IMR-90 (cell line): Measurements from ENCODE around the gene RLF. TPM values are rescaled to one million over a fixed set of nuclear protein-coding genes. Genes with fewer than 3 reads are reported as not detected.
A peak's percentile ranks its signal among the peaks of the same experiment; 100 is the strongest.

Experiments used
- ATAC-seq: fragments of 200-7000 bp; cut with Tn5 transposase; 2 replicates; pipeline ENCODE4 v1.9.1; 2020; ENCODE audit warnings: low read depth, mild to moderate bottlenecking, moderate library complexity
- BruUV-seq: library from RNA; stranded (reverse); fragments of 400-500 nt; replicated peaks from 2 replicates; lab custom pipeline; 2021; lab: Mats Ljungman, UMichigan
- CTCF ChIA-PET: fragments of 300-600 bp; formaldehyde crosslinking; extraction: SDS; loops from one replicate; lab custom pipeline; 2021; ENCODE audit warnings: antibody characterized with exemption; lab: Yijun Ruan, JAX
- POLR2A ChIA-PET: fragments of 300-600 bp; sonication (Branson Sonifier 250); formaldehyde crosslinking; loops from one replicate; lab custom pipeline; 2022; ENCODE audit warnings: antibody characterized with exemption; ENCODE audit not compliant: unreplicated experiment; lab: Charles Lee
- DNase-seq: peaks from one replicate; pipeline ENCODE4 v3.0.0; 2013
- H2AFZ ChIP-seq: replicated peaks from 2 replicates; pipeline ENCODE3; 2013; ENCODE audit warnings: low read length, mild to moderate bottlenecking; ENCODE audit not compliant: poor library complexity
- H2AK5ac ChIP-seq: 2 replicates; pipeline ENCODE4 v1.6.1; 2013; ENCODE audit warnings: low read depth, low read length, inconsistent platforms
- H2AK9ac ChIP-seq: replicated peaks from 2 replicates; pipeline ENCODE3; 2013; ENCODE audit warnings: mild to moderate bottlenecking, low read depth, low read length, moderate library complexity; ENCODE audit not compliant: poor library complexity
- H2BK120ac ChIP-seq: 2 replicates; pipeline ENCODE4 v1.6.1; 2013; ENCODE audit warnings: low read depth, low read length, inconsistent platforms
- H2BK15ac ChIP-seq: 3 replicates; pipeline ENCODE4 v1.6.1; 2013; ENCODE audit warnings: low read depth, low read length, inconsistent platforms
- H2BK20ac ChIP-seq: 2 replicates; pipeline ENCODE4 v1.6.1; 2013; ENCODE audit warnings: low read depth, mild to moderate bottlenecking, inconsistent platforms, low read length, moderate library complexity
- H2BK5ac ChIP-seq: 2 replicates; pipeline ENCODE4 v1.6.1; 2013; ENCODE audit warnings: mild to moderate bottlenecking, low read depth, low read length, inconsistent platforms; ENCODE audit not compliant: poor library complexity, severe bottlenecking
- H3K14ac ChIP-seq: replicated peaks from 2 replicates; pipeline ENCODE4 v1.6.1; 2013; ENCODE audit warnings: low read depth, low read length, inconsistent platforms
- H3K18ac ChIP-seq: 2 replicates; pipeline ENCODE4 v1.6.1; 2013; ENCODE audit warnings: low read depth, low read length, control low read depth
- H3K23ac ChIP-seq: 2 replicates; pipeline ENCODE4 v1.6.1; 2013; ENCODE audit warnings: low read depth, low read length, inconsistent platforms
- H3K27ac ChIP-seq: 2 replicates; pipeline ENCODE4 v1.5.1; 2013; ENCODE audit warnings: mild to moderate bottlenecking, control low read depth, low read length; ENCODE audit not compliant: insufficient read depth
- H3K27me3 ChIP-seq: 2 replicates; pipeline ENCODE4 v1.6.1; 2013; ENCODE audit warnings: low read length; ENCODE audit not compliant: control insufficient read depth, insufficient read depth
- H3K36me3 ChIP-seq: 2 replicates; pipeline ENCODE4 v1.6.1; 2013; ENCODE audit warnings: low read length, mixed read lengths; ENCODE audit not compliant: control insufficient read depth, insufficient read depth
- H3K4ac ChIP-seq: 2 replicates; pipeline ENCODE4 v1.6.1; 2013; ENCODE audit warnings: low read depth, low read length, inconsistent platforms
- H3K4me1 ChIP-seq: 2 replicates; pipeline ENCODE4 v1.6.1; 2013; ENCODE audit warnings: low read length, mixed read lengths; ENCODE audit not compliant: control insufficient read depth, insufficient read depth
- H3K4me2 ChIP-seq: 2 replicates; pipeline ENCODE4 v1.6.1; 2013; ENCODE audit warnings: low read depth, mild to moderate bottlenecking, control low read depth, low read length, moderate library complexity
- H3K4me3 ChIP-seq: 2 replicates; pipeline ENCODE4 v1.5.1; 2013; ENCODE audit warnings: low read depth, mild to moderate bottlenecking, control low read depth, low read length, moderate library complexity; ENCODE audit not compliant: insufficient read depth
- H3K56ac ChIP-seq: 2 replicates; pipeline ENCODE4 v1.6.1; 2013; ENCODE audit warnings: low read length, inconsistent platforms; ENCODE audit not compliant: insufficient read depth; ENCODE audit errors: extremely low read depth
- H3K79me1 ChIP-seq, 2 experiments: 2 replicates each; pipeline ENCODE4 v1.6.1; 2013; ENCODE audit warnings: low read length in 2 of 2, inconsistent platforms in 1 of 2, low read depth in 1 of 2
- H3K9ac ChIP-seq: 2 replicates; pipeline ENCODE4 v1.6.1; 2013; ENCODE audit warnings: low read depth, low read length, control low read depth
- H3K9me1 ChIP-seq: 2 replicates; pipeline ENCODE4 v1.6.1; 2013; ENCODE audit warnings: low read length, inconsistent platforms; ENCODE audit not compliant: insufficient read depth
- H3K9me3 ChIP-seq: 2 replicates; pipeline ENCODE4 v1.6.1; 2013; ENCODE audit warnings: low read length; ENCODE audit not compliant: control insufficient read depth, insufficient read depth
- H4K20me1 ChIP-seq: 2 replicates; pipeline ENCODE4 v1.6.1; 2013; ENCODE audit warnings: low read length, inconsistent platforms; ENCODE audit not compliant: insufficient read depth
- H4K5ac ChIP-seq: 2 replicates; pipeline ENCODE4 v1.6.1; 2013; ENCODE audit warnings: mild to moderate bottlenecking, low read depth, low read length, control low read depth
- H4K8ac ChIP-seq, 2 experiments: 2 replicates each; pipeline ENCODE4 v1.6.1; 2013; ENCODE audit warnings: low read depth in 2 of 2, low read length in 2 of 2, control low read depth in 1 of 2, inconsistent platforms in 1 of 2
- H4K91ac ChIP-seq: 2 replicates; pipeline ENCODE4 v1.6.1; 2013; ENCODE audit warnings: low read depth, low read length, inconsistent platforms; ENCODE audit not compliant: insufficient read depth
- CHD1 ChIP-seq: IDR thresholded peaks from 2 replicates; pipeline ENCODE4 v1.6.1; 2012; ENCODE audit warnings: low read depth, low read length, improper control_type of control experiment
- CTCF ChIP-seq: conservative IDR thresholded peaks from 2 replicates; pipeline ENCODE4 v1.5.1; 2012; ENCODE audit warnings: mild to moderate bottlenecking, low read depth, low read length, improper control_type of control experiment
- RAD21 ChIP-seq: IDR thresholded peaks from 2 replicates; pipeline ENCODE4 v1.6.1; 2012; ENCODE audit warnings: low read length, improper control_type of control experiment
- RFX5 ChIP-seq: IDR thresholded peaks from 2 replicates; pipeline ENCODE4 v1.8.0; 2012; ENCODE audit warnings: low read depth, mild to moderate bottlenecking, low read length, moderate library complexity
- WGBS, 2 experiments: methylation state at CpG; one replicate each; pipeline versions ENCODE4 v1.1.5 to v1.1.7; 2013; ENCODE audit warnings: missing lambda C conversion rate in 2 of 2; ENCODE audit not compliant: insufficient read length in 1 of 2; ENCODE audit errors: extremely low coverage in 2 of 2; 5-methylcytosine and 5-hydroxymethylcytosine counted together
- dilution Hi-C: fragments of 300-500 bp; cut with HindIII; formaldehyde crosslinking; loops from one replicate; pipeline ENCODE4 v1.14.3; 2018; ENCODE audit warnings: low sequenced_read_pairs; ENCODE audit not compliant: unreplicated experiment
- in situ Hi-C: fragments of 300-500 bp; cut with MboI; formaldehyde crosslinking; loops from 3 replicates; pipeline ENCODE4 v1.14.3; 2019; ENCODE audit warnings: low sequenced_read_pairs, inconsistent platforms, mixed read lengths
- intact Hi-C: fragments of 100-400 bp; cut with micrococcal nuclease; formaldehyde crosslinking; loops from 2 replicates; pipeline ENCODE4 v1.10.0; 2022
- polyA plus RNA-seq, 3 experiments: library from polyadenylated mRNA; depleted of rRNA; stranded (reverse); fragments of >200 nt; gene quantifications; 2 replicates each; pipeline ENCODE4 v1.2.3, GENCODE V29; 2012; ENCODE audit warnings: low replicate concordance in 1 of 3
- total RNA-seq: library from RNA; depleted of rRNA; stranded (reverse); fragments of >200 nt; gene quantifications from 2 replicates; pipeline ENCODE4 v1.2.3, GENCODE V29; 2012

Gene RLF
- total and polyA plus RNA-seq, 2 of the 4 experiments (the other 2 are of a cell fraction), result 4.4 to 29.8 TPM

DNA sequence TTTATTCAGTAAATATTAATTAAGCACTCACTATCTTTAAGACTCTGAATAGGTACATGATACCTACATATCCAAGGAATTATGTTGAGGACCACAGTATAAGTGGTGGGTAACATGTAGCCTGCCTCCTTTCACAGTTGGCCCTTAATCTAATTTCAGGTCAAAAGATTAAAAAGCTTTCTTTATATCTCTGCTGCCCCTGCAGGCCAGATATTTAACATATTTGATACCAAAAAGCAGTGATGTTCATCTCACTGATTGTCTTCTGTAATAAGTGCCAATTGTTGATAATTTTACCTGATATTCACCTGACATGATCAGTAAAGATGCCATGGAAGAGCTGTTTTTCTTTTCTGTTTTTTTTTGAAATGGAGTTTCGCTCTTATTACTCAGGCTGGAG is 36.5 kb downstream of the RLF start:
- Histone ChIP-seq H3K36me3 (peaks cover 7% of the 10 kb centered on the region), H3K9ac (no peak overlapping the region), H3K56ac (no peak overlapping the region), H2AFZ (no peak overlapping the region), H3K9me1 (no peaks in the 10 kb centered on the region), H4K8ac (no peak overlapping the region), H3K14ac (no peak overlapping the region), H2BK15ac (no peak overlapping the region), H2BK5ac (no peak overlapping the region), H3K4me1 (no peaks in the 10 kb centered on the region), H4K91ac (no peak overlapping the region), H3K4ac (no peak overlapping the region), H3K18ac (no peak overlapping the region), H2BK20ac (no peak overlapping the region), H2AK9ac (no peak overlapping the region), H3K4me3 (no peak overlapping the region), H3K23ac (no peak overlapping the region), H3K4me2 (no peak overlapping the region), H3K27ac (no peak overlapping the region), H2AK5ac (no peak overlapping the region), H4K5ac (no peak overlapping the region), H3K27me3 (no peaks in the 10 kb centered on the region), H4K20me1 (no peaks in the 10 kb centered on the region), H3K9me3 (no peaks in the 10 kb centered on the region), H2BK120ac (no peak overlapping the region), H3K79me1 (peaks cover 5 to 28% of the 10 kb centered on the region in 2 experiments)
- no CpG with 5 or more reads among the region's 1 CpG for WGBS, 2 experiments
- intact Hi-C loops (no loop called here), dilution Hi-C loops (no loop called here), in situ Hi-C loops (no loop called here)
- TF ChIP-seq RFX5 (no peak), CTCF (peak; percentile 14; the same call in 1 of the 2 replicates), CHD1 (no peak), RAD21 (0 out of 2 replicates have a peak, but pooled peaks have one; percentile 2)
- BruUV-seq, result no TSS peak
- ATAC-seq (no peak), DNase-seq (no peak)
- ChIA-PET CTCF (interaction anchor here (0.7 kb wide), 1 partner anchor 9 kb away, joined by 3 read pairs; no protein-coding TSS in a partner anchor), POLR2A (no interaction called here)
